ENCODE measurements around the gene NECTIN3.

The NECTIN3 gene

GRCh38 chr3:111073218-111073617 lies 1.6 kb downstream of the NECTIN3 start:
- no peak overlapping the region for H3K23ac ChIP-seq (ENCODE audit: low read length)
- H3K27ac ChIP-seq (ENCODE audit: low read depth, low read length), result no peak overlapping the region
- H3K79me2 ChIP-seq (ENCODE audit: control insufficient read depth, insufficient read depth, low read length, poor library complexity), result peaks cover 27% of the 10 kb centered on the region
- peak overlapping the region; percentile 59 for H3K4me2 ChIP-seq (ENCODE audit: low read length)
- no peak for DNase-seq
- no peak overlapping the region for H4K12ac ChIP-seq (ENCODE audit: low read depth, low read length)
- no peak overlapping the region for H3K4me3 ChIP-seq (ENCODE audit: low read depth, low read length)
- WGBS (ENCODE audit: extremely low coverage, insufficient coverage, insufficient read length), result no CpG with 5 or more reads among the region's 5 CpGs
- peaks cover 24% of the 10 kb centered on the region for H3K79me1 ChIP-seq (ENCODE audit: low read length)
- H3K4ac ChIP-seq (ENCODE audit: low read depth, low read length), result peak overlapping the region; percentile 75
- no peak overlapping the region for H3K9ac ChIP-seq (ENCODE audit: low read length)
- no peaks in the 10 kb centered on the region for H3K36me3 ChIP-seq (ENCODE audit: control insufficient read depth in 1 of 2, insufficient read depth in 2 of 2, low read length in 2 of 2)
- no peak overlapping the region for H2BK5ac ChIP-seq (ENCODE audit: low read depth, low read length, poor library complexity)
- no peak overlapping the region for H2BK120ac ChIP-seq (ENCODE audit: insufficient read depth, low read length, poor library complexity)
- H2BK12ac ChIP-seq (ENCODE audit: low read length), result no peak overlapping the region
- H3K27me3 ChIP-seq (ENCODE audit: insufficient read depth, low read length), result no peaks in the 10 kb centered on the region
- H3K9me3 ChIP-seq (ENCODE audit: insufficient read depth, low read depth, low read length), result no peaks in the 10 kb centered on the region
- H2AK5ac ChIP-seq (ENCODE audit: low read length), result no peak overlapping the region
- H2AFZ ChIP-seq (ENCODE audit: insufficient read depth, low read length, poor library complexity), result no peak overlapping the region
- H3K18ac ChIP-seq (ENCODE audit: low read length), result no peak overlapping the region
- H4K8ac ChIP-seq (ENCODE audit: low read depth, low read length), result no peak overlapping the region
- H3K14ac ChIP-seq (ENCODE audit: low read length), result no peak overlapping the region
- H4K91ac ChIP-seq (ENCODE audit: low read depth, low read length), result no peak overlapping the region
- peaks cover 3 to 4% of the 10 kb centered on the region in 2 experiments for H3K4me1 ChIP-seq (ENCODE audit: control insufficient read depth in 1 of 2, insufficient read depth in 2 of 2, low read length in 2 of 2)

- no peak overlapping the region for H2BK120ac ChIP-seq (ENCODE audit: insufficient read depth, low read length, poor library complexity)
- WGBS (ENCODE audit: extremely low coverage, insufficient coverage, insufficient read length), result no CpG with 5 or more reads among the region's 5 CpGs
- no peak overlapping the region for H3K27ac ChIP-seq (ENCODE audit: low read depth, low read length)
- H3K18ac ChIP-seq (ENCODE audit: low read length), result no peak overlapping the region
- H3K4me2 ChIP-seq (ENCODE audit: low read length), result no peak overlapping the region
- no peak overlapping the region for H3K4me3 ChIP-seq (ENCODE audit: low read depth, low read length)
- H3K9me3 ChIP-seq (ENCODE audit: insufficient read depth, low read depth, low read length), result no peaks in the 10 kb centered on the region
- peaks cover 3% of the 10 kb centered on the region in 2 experiments for H3K4me1 ChIP-seq (ENCODE audit: control insufficient read depth in 1 of 2, insufficient read depth in 2 of 2, low read length in 2 of 2)
- H3K9ac ChIP-seq (ENCODE audit: low read length), result no peak overlapping the region
- no peak overlapping the region for H4K8ac ChIP-seq (ENCODE audit: low read depth, low read length)
- H3K4ac ChIP-seq (ENCODE audit: low read depth, low read length), result peak overlapping the region; percentile 88
- no peaks in the 10 kb centered on the region for H3K27me3 ChIP-seq (ENCODE audit: insufficient read depth, low read length)
- H2BK12ac ChIP-seq (ENCODE audit: low read length), result no peak overlapping the region
- no peaks in the 10 kb centered on the region for H3K36me3 ChIP-seq (ENCODE audit: control insufficient read depth in 1 of 2, insufficient read depth in 2 of 2, low read length in 2 of 2)
- no peak overlapping the region for H3K23ac ChIP-seq (ENCODE audit: low read length)
- H2AK5ac ChIP-seq (ENCODE audit: low read length), result no peak overlapping the region
- H3K79me1 ChIP-seq (ENCODE audit: low read length), result peaks cover 13% of the 10 kb centered on the region
- H2AFZ ChIP-seq (ENCODE audit: insufficient read depth, low read length, poor library complexity), result no peak overlapping the region
- peaks cover 15% of the 10 kb centered on the region for H3K79me2 ChIP-seq (ENCODE audit: control insufficient read depth, insufficient read depth, low read length, poor library complexity)
- no peak for DNase-seq
- no peak overlapping the region for H4K12ac ChIP-seq (ENCODE audit: low read depth, low read length)
- H2BK5ac ChIP-seq (ENCODE audit: low read depth, low read length, poor library complexity), result no peak overlapping the region
- no peak overlapping the region for H3K14ac ChIP-seq (ENCODE audit: low read length)
- no peak overlapping the region for H4K91ac ChIP-seq (ENCODE audit: low read depth, low read length)
Observed at GRCh38 chr3:111076732-111077131, 5.1 kb downstream of the NECTIN3 start.

GRCh38 chr3:111077369-111077768 lies 5.8 kb downstream of the NECTIN3 start:
- Histone ChIP-seq H2BK120ac (ENCODE audit: insufficient read depth, low read length, poor library complexity) (no peak overlapping the region), H3K4me1 (ENCODE audit: control insufficient read depth in 1 of 2, insufficient read depth in 2 of 2, low read length in 2 of 2) (peaks cover 3% of the 10 kb centered on the region in 2 experiments), H3K14ac (ENCODE audit: low read length) (no peak overlapping the region), H4K8ac (ENCODE audit: low read depth, low read length) (no peak overlapping the region), H3K27me3 (ENCODE audit: insufficient read depth, low read length) (no peaks in the 10 kb centered on the region), H3K4me2 (ENCODE audit: low read length) (no peak overlapping the region), H2AFZ (ENCODE audit: insufficient read depth, low read length, poor library complexity) (no peak overlapping the region), H3K79me1 (ENCODE audit: low read length) (peaks cover 8% of the 10 kb centered on the region), H3K27ac (ENCODE audit: low read depth, low read length) (no peak overlapping the region), H3K4me3 (ENCODE audit: low read depth, low read length) (no peak overlapping the region), H2BK12ac (ENCODE audit: low read length) (no peak overlapping the region), H2AK5ac (ENCODE audit: low read length) (no peak overlapping the region), H3K36me3 (ENCODE audit: control insufficient read depth in 1 of 2, insufficient read depth in 2 of 2, low read length in 2 of 2) (no peaks in the 10 kb centered on the region), H3K79me2 (ENCODE audit: control insufficient read depth, insufficient read depth, low read length, poor library complexity) (peaks cover 9% of the 10 kb centered on the region), H2BK5ac (ENCODE audit: low read depth, low read length, poor library complexity) (no peak overlapping the region), H3K4ac (ENCODE audit: low read depth, low read length) (no peak overlapping the region), H4K91ac (ENCODE audit: low read depth, low read length) (no peak overlapping the region), H3K18ac (ENCODE audit: low read length) (no peak overlapping the region), H4K12ac (ENCODE audit: low read depth, low read length) (no peak overlapping the region), H3K9ac (ENCODE audit: low read length) (no peak overlapping the region), H3K9me3 (ENCODE audit: insufficient read depth, low read depth, low read length) (no peaks in the 10 kb centered on the region), H3K23ac (ENCODE audit: low read length) (no peak overlapping the region)
- WGBS (ENCODE audit: extremely low coverage, insufficient coverage, insufficient read length), result no CpG with 5 or more reads among the region's 2 CpGs
- no peak for DNase-seq

- Histone ChIP-seq H3K27ac (ENCODE audit: low read depth, low read length) (no peak overlapping the region), H3K27me3 (ENCODE audit: insufficient read depth, low read length) (no peaks in the 10 kb centered on the region), H3K9ac (ENCODE audit: low read length) (no peak overlapping the region), H3K79me1 (ENCODE audit: low read length) (peaks cover 3% of the 10 kb centered on the region), H2BK12ac (ENCODE audit: low read length) (no peak overlapping the region), H2BK120ac (ENCODE audit: insufficient read depth, low read length, poor library complexity) (no peak overlapping the region), H3K4me1 (ENCODE audit: control insufficient read depth in 1 of 2, insufficient read depth in 2 of 2, low read length in 2 of 2) (peaks cover 3% of the 10 kb centered on the region in 2 experiments), H3K79me2 (ENCODE audit: control insufficient read depth, insufficient read depth, low read length, poor library complexity) (peaks cover 7% of the 10 kb centered on the region), H4K91ac (ENCODE audit: low read depth, low read length) (no peak overlapping the region), H3K9me3 (ENCODE audit: insufficient read depth, low read depth, low read length) (no peaks in the 10 kb centered on the region), H3K18ac (ENCODE audit: low read length) (no peak overlapping the region), H3K36me3 (ENCODE audit: control insufficient read depth in 1 of 2, insufficient read depth in 2 of 2, low read length in 2 of 2) (peaks cover 0 to 4% of the 10 kb centered on the region in 2 experiments), H3K4ac (ENCODE audit: low read depth, low read length) (no peak overlapping the region), H2AK5ac (ENCODE audit: low read length) (no peak overlapping the region), H4K12ac (ENCODE audit: low read depth, low read length) (no peak overlapping the region), H3K4me2 (ENCODE audit: low read length) (no peak overlapping the region), H2BK5ac (ENCODE audit: low read depth, low read length, poor library complexity) (no peak overlapping the region), H3K23ac (ENCODE audit: low read length) (no peak overlapping the region), H3K14ac (ENCODE audit: low read length) (no peak overlapping the region), H2AFZ (ENCODE audit: insufficient read depth, low read length, poor library complexity) (no peak overlapping the region), H4K8ac (ENCODE audit: low read depth, low read length) (no peak overlapping the region), H3K4me3 (ENCODE audit: low read depth, low read length) (no peak overlapping the region)
- no CpG with 5 or more reads among the region's 1 CpG for WGBS (ENCODE audit: extremely low coverage, insufficient coverage, insufficient read length)
- DNase-seq, result peak in 1 of 2 donors; percentile 72
Observed at GRCh38 chr3:111080413-111080812, 8.8 kb downstream of the NECTIN3 start.
